Colon (tissue), 2 donors: ENCODE measurements around the gene HDHD5.
"Not testable (repeated sequence)": the region's sequence is repeated elsewhere in the genome, so short reads cannot be mapped to it uniquely, and the experiment has no call there.

ENCODE experiments used
- FAIRE-seq: peaks from 2 replicates; lab custom pipeline; 2012; peaks lifted over from hg19 to GRCh38; lab: Jason Lieb, UNC
- donor health status: control.
- donor health status: control.

The HDHD5 gene

DNA sequence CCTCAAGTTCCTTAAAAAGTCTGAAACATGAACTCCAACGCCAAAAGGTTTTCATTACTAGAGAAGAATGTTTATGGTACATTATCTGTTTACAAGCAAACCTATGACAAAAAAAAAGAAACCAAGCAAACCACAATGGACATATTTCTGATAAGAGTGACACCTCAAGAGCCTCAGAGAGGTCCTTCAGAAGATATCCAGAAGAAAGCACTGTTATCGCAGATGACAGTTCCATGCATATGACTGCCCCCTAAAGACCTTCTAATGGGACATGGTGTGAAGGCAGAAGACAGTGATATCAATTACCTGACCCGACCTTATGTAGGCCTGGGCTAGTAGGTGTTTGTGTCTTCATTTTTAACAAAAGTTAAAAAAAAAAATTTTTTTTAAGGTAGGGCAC is 3.1 kb downstream of the HDHD5 start:
- no peak for FAIRE-seq

DNA sequence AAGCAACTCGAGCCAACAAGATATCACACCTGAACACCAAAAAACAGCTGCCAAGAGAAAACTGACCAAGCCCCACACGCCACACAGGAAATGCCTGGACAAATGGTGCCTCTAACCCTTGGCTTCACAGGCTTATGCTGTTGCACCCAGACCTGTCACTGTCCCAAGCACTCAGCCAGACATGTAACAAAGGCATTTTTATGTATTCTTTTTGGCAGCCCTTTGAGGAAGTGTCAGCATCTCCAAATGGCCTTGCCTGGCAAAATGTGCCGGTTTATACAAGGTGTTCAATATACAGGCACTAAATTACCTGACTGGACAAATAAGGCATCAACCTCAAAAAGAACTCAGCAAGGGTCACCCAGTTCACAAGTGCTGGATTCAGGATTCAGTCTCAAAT is 6.1 kb downstream of the HDHD5 start:
- no peak for FAIRE-seq

DNA sequence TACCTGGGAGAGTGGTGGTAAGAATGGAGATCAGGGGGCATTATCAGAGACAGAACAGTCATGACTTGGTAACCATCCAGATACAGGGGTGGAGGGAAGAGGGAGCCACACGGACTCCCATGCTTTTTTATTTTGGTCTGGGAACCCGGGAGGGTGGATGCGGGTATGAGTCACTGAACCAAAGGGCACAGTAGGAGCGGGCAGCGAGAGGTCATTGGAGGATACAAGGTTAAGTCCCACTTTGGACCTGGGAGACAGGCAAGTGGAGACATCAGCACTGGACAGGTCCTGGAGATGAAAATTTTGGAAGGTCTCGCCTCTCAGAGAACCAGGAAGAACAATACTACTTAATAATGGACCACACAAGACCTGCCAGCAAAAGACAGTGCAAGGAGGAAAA is 6.7 kb downstream of the HDHD5 start:
- FAIRE-seq: no peak

DNA sequence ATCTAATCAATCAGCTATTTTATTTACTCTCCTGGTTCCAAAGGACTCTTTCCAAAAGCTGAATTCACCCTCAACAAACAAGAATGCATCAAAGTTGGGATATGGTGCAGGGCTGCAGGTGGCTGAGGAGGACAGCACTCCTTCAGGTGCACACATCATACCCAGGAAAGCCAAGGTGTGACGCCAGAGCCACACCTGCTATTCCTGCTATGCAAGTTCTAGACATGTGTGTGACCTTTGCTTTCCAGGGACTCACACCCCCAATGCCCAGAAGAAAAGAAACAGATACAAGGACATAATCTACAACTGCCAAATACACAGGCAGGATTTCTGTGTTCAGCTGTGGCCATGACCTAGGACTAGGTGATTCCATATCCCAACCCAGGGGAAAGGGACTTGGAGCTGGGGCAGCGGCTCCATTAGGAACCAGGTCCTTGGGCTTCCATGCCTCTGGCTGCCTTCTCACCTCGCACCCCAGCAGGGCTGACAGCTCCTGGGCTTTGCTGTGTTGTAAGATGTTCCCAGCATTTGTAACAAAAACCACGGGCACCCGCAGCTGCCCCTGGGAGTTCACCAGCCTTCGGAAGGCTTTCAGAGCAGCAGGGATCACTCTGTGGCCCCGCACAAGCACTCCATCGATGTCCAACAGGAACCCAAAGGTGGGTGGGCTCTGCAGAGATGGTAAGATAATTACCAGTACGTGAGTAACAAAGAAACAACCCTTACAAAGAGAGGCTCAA is 9.8 kb downstream of the HDHD5 start:
- FAIRE-seq: no peak

DNA sequence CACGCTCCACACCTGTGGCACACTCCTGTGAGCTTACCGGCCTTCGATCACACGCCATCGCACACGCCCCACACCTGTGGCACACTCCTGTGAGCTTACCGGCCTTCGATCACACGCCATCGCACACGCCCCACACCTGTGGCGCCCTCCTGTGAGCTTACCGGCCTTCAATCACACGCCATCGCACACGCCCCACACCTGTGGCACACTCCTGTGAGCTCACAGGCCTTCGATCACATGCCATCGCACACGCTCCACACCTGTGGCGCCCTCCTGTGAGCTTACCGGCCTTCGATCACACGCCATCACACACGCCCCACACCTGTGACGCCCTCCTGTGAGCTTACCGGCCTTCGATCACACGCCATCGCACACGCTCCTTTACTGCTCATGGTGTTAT is 11.6 kb downstream of the HDHD5 start:
- not testable (repeated sequence) for FAIRE-seq

DNA sequence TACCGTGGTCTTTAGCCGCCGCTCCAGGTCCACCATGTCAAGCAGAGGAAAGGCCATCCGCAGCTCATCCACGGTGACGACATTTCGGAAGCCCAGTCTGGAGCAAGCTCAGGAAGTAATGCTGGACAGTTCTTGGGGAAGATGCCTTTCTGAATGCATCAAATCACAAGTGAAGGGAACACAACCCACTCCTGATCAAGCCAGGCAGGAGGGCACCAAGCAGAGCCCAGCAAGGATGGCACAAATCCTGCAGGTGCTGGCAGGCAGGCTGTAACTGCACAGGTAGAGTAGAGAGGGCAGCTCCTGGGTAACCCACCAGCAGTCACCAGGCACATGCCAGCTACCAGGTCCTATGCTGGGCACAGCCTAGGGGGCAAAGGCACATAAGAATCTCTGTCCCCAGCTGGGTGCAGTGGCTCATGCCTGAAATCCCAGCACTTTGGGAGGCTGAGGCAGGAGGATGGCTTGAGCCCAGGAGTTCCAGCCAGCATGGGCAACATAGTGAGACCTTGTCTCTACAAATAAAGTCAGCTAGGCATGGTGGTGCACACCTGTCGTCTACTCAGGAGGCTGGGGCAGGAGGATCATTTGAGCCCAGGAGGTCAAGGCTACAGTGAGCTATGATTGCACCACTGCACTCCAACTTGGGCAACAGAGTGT is 13.9 kb downstream of the HDHD5 start:
- FAIRE-seq: no peak

DNA sequence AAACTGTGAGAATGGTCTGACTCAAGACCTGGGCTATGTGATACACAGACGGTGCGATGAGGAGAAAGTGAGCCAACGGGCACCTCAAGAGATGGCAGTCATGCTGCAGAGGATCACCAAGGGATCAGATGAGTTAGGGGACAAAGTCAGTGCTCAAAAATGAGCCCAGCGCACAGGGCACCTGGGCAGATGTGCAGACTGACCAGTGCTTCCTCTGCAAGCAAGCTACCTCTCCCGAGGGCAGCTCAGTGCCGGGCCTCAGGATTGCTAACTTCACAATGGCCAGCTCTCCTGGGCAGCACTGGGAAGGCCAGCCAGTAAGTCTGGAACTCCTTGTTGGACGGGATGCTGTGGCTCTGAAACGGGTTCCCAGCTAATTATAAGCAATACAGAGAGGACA is 15.3 kb downstream of the HDHD5 start:
- FAIRE-seq: no peak

DNA sequence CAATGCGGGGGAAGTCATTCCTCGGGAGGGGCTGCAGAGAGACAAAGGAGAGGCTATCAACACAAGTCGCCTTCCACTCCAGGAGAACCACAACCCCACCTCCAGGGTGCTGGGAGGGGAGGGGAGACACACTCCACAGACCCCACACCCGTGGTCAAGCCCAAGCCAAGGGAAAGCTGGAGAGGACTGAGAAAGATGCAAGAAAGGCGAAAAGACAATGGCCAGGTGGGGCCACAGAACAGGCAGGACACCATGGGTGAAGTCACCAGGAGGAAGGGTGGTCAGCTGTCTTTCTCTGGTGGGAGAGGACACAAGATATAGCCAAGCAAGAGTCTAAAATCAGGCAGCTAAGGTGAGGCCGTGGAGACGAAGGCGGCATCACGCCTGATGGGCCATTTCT is 16.0 kb downstream of the HDHD5 start:
- no peak for FAIRE-seq

DNA sequence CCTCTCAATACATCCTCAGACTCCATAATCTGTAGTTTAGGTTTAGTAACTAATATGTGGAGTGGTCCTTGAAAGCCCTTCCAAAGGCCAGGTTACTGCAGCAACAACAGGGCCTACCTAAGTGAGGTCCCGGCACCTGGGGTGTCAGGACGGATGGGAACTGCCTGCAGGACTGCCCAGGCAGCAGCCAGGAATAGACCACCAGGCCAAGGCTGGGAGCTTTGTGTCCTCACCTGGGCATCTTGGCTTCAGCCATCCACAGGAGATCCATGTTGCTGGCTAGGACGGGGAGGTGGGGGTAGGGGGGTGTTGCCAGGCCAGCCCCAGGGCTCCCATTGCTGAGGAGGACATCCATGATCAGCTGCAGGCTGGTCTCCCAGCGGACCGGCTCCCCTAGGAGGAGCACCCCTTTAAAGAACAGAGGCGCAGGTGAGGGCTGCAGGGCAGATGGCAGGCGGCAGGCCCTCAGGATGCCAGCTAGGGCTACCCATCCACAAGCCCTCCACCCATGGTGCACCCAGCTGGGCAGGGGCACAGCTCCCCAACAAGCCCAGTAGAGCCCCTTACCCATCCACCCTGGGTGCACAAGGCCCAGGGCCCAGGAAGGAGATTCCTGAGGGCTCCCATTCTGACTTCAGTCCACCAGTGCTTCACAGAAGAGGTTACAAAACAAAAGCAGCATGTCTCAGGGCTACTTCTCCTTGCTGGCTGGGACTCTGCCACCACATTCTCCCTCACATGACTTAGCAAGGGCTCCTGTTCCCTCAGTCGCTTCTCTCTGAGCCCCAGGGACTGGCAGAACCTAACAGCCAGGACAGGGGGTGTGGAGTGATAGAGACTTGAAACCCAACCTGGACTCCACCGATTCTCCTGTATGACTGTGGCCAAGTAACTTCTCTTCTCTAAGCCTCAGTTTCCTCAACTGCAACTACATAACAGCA is 18.0 kb downstream of the HDHD5 start:
- no peak for FAIRE-seq

DNA sequence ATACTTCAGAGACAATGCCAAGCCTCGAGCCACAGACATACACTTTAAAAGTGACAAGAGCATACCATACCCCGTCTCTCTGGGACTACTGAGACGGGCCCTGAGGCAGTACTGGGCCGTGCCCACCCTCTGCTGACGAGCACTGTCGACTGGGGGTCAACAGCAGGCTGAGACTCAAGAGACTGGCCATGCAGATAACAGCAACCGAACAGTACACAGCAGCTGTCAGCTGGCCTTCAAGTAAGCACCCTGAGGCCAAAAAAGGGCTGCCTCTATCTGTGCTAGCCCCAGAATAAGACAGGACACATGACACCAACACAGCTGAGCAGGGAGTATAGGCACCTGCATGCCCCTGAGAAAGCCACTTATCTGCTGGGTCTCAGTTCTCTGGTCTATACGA is 19.1 kb downstream of the HDHD5 start:
- no peak for FAIRE-seq

DNA sequence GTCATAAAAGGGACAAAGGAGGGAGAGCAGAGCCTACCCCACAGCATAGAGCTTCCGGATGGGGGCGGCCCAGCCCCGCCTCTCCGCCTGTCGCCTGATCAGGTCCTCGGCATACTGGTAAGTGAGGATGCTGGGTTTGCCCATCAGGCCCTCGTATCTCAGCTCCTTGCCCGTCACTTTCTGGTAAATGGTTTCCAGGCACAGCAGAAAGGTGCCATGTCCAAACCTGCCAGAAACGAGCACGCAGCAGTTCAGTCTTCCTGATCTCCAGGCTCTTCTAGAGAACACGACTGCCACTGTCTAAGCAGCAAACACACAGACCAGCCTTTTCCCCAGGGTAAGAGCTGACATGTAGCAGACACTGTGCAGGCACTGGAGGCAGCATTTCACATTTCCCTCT is 20.6 kb downstream of the HDHD5 start:
- no peak for FAIRE-seq

DNA sequence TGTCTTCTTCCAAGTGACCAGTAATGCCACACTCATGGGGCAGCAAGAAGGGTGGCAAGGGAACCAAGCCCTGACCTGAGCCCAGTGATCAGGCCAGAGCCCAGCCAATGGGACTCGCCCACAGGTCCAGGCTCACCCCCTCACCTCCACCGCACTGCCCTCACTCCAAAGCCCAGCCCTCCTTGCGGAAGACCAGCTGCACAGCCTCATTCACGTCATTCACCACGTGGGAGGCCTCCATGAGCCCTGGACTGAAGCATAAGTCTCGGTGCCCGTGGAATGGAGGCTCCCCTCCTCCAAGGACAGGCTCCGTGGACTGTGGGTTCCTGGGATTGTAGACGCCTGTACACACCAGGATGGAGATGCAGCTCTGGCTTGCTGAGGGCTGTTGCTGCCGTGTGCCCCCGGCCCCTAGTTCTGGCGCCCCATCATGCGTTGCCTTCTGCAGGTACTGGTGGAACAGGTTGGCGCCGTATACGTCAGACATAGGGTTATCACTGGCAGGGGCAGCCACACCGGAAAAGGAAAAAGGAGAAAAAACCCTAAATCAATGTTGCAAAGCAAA is 21.1 kb downstream of the HDHD5 start:
- FAIRE-seq: no peak

DNA sequence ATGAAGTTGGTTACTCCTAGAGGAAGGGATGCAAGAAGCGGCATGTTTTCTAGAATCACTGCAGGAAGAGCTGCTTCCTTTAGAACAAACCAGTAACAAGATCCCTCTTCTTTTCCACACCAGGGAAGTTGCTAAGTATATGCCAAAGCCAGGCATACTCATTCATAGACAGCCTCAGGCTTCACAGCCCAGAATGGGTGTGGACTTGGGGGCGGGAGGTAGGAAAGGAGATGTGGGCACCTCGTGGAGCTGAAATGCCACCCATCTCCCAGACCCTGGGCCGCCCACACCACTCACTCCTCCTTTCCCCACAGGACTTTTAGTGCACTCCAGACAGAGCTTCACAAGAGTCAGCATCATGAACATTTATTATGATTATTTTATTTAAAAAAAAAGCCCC is 21.9 kb downstream of the HDHD5 start:
- FAIRE-seq: no peak

DNA sequence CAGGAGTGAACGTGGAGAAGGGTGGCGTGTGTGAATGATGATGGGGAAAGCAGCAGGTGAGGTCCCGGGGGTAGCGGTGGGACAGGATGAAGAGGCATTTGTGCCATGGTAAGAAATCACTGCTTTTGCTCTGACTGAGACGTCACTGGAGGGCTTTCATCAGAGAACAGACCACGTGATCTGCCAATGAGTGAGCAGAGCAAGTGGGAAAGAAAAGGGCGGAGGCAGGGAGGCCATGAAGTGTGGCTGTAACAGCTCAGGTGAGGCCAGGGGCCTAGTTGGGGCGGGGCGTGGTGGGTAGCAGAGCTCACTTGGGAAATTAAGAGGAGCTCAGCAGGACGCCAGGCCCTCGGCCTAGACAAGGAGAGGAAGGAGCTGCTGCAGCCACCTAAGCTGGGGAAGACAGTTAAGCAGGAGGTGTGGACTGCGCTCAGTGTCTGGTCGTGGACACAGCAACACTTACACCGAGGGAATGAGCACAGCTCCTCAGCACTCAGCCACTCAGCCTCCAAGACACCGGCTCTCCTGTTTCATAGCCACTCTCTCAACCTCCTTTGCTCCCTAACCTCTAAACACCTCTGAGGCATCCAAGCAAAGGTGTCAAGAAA is 23.8 kb downstream of the HDHD5 start:
- FAIRE-seq: no peak

DNA sequence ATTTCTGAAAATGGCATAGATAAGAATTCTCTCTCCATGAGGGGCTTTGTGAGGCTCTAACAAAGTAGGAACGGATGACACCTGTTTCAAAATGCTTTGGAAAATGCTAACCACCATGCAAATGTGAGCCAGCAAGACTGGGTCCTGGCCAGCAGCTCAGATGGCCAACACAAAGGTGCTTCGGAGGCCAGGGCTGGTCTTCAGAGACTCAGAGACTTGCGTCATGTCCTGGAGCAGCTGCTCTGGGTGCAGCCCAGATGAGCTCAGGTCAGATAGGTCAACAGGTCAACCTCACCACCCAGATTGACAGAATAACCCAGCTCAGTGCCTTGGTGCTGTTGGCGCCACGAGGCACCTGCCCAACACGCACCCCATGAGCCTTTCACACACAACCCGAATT is 25.9 kb downstream of the HDHD5 start:
- FAIRE-seq: no peak

DNA sequence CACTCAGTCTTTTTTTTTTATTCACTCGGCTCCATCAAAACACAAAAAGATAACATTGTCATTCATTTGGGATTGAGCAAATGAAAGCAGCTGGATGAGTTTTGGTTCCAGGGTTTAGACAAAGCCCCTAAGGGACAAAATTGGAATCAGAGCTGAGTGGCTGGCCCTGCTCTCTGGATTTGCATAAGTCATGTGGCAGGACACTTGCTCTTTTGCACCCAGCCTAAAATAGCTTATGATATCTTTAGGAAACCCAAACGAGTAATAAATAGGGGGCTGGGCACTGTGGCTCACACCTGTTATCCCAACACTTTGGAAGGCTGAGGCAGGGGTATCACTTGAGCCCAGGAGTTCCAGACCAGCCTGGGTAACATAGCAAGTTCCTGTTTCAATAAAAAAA is 27.0 kb downstream of the HDHD5 start:
- FAIRE-seq: no peak

DNA sequence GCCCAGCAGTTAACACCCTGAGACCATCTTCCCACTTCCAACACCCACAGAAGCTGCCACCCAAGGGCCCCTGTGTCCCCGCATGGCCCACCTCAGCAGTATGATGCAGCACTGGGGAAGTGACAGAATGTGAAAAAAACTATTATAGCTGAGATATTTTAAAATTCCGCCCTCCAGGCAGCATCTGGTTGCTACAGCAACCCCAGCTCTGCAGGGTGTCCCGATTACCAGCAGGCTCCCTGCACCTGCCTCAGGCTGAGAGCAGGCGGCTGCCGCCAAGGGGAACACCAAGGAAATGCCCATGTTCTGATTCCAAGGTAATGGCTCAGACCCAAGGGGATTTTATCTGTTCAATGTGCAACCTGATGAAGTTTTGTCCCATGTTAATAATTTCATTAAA is 27.4 kb downstream of the HDHD5 start:
- no peak for FAIRE-seq

DNA sequence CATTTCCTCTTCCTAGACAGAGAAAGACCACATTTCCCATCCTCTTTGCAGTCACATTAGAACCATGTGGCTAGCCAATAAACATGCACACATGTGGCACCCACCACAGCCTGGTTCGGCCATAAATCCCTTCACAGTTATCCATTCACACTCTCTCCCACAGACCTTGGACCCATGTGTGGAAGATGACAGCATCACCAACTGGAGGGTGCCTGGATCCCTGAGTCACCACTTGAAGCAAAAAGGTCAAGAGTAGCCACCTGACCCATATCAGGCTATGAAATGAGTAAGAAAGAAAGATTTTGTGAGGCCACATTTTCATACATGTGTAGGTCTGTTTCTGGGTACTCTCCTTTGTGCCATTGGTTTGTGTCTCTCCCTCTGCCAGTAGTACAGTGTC is 28.9 kb downstream of the HDHD5 start:
- no peak for FAIRE-seq

DNA sequence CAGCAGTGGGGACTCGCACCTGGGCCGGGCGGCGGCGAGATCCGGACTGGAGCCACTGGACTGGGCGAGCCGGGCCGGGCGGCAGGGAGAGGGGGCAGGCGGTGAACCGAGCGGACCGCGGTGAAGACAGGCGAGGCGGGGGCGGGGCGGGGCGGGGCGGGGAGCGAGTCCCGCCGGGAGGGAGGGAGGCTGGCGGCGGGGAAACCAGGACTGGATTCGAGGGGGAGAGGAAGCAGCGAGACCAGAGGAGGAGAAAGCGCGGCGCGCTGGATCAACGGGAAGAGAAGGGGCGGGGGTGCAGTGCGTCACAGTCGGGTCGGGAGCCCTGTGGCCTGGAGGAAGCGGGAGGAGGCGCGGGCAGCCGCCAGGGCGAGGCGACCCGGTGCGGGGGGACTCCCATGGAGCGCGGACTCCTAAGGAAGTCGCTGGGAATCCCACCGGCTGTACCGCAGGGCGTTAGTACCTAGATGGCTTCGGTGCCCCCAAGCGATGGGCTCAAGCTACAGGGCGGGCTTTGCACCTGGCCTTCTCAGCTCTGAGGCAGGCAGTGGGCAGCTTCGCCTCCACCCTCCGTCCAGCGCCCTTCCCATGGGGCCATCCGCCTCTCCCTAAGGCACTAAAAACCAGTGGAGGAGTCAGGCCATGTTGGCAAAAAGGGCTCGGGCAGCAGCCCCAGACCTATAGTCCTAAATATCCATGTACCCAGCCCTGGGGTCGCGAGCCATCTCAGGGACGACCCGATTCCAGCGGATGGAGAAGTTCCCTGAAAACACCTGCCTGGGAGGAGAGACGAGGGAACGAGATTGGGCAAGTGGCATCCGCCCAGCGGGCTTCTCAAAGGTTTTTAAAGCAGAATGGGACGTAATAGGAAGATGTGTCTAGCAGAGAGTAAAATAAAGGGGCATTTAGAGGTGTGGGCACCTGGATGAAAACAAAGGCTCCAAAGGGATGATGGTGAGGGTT is 37.6 kb downstream of the HDHD5 start, which contains the start of gene TMEM121B:
Gene TMEM121B, minus strand, starts transcription at position 128 of the 963 bp plus-strand sequence. CDS start 233 bp downstream, outside the sequence.
- FAIRE-seq: no peak

DNA sequence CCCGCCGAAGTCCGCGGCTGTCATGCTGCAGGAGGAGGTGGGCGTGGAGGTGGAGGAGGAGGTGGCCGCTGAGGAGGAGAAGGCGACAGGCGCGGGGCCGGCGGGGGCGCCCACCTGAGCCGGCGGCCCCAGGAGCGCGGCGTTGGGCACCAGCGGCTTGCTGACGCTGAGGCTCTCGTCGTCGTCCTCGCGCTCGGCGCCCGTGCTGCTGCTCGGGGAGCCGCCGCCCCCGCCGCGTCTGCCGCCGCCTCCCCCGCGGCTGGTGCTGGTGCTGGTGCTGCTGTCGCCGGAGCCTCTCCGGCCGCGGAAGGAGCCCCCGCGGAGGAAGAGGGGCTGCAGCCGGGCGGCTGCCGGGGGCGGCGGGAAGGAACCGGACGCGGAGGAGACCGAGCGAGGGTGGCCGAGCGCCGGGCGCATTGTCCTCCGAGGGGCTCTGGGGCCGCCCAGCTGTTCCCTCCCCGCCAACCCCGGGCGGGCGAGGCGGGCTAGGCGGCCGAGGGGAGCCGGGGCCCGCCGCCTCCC is 38.3 kb downstream of the HDHD5 start:
- no peak for FAIRE-seq

DNA sequence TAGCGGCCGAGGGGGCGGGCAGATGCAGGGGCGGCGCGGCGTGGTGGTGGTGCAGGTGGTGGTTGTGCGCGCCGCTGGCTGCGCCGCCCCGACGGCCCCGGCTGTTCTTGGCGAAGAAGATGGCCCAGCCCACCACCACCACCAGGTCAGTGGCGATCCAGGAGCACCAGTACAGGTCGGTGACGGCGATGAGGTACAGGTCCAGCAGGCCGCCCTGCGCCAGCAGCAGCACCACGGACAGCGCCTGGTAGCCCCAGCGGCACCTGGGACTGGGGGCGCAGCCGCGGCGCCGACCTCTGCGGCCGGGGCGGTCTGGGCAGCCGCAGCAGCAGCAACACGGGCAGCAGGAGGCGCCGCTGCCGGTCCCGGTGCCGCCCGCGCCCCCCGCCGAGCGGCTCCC is 38.8 kb downstream of the HDHD5 start:
- no peak for FAIRE-seq
